Activated naive CD8-positive, alpha-beta T cell (primary cell): Measurements from ENCODE around the gene RYR2.

Experiments
- H3K27ac Mint-ChIP-seq: one replicate; pipeline ENCODE4 v1.8.0; 2021; ENCODE audit warnings: mixed read lengths
- H3K27me3 Mint-ChIP-seq: one replicate; pipeline ENCODE4 v1.8.0; 2021; ENCODE audit warnings: mixed read lengths
- H3K36me3 Mint-ChIP-seq: one replicate; pipeline ENCODE4 v1.8.0; 2021; ENCODE audit warnings: mixed read lengths
- H3K4me1 Mint-ChIP-seq: one replicate; pipeline ENCODE4 v1.8.0; 2021; ENCODE audit warnings: low read depth, mixed read lengths
- H3K4me3 Mint-ChIP-seq: one replicate; pipeline ENCODE4 v1.8.0; 2021; ENCODE audit warnings: mild to moderate bottlenecking, mixed read lengths
- H3K9me3 Mint-ChIP-seq: one replicate; pipeline ENCODE4 v1.8.0; 2021; ENCODE audit warnings: low read depth, mixed read lengths

Gene RYR2

GRCh38 chr1:237296861-237297260 lies 254.9 kb downstream of the RYR2 start:
- H3K9me3 Mint-ChIP-seq, result no peaks in the 10 kb centered on the region
- H3K27ac Mint-ChIP-seq, result no peak overlapping the region
- H3K36me3 Mint-ChIP-seq, result no peaks in the 10 kb centered on the region
- no peaks in the 10 kb centered on the region for H3K27me3 Mint-ChIP-seq
- no peak overlapping the region for H3K4me3 Mint-ChIP-seq
- no peaks in the 10 kb centered on the region for H3K4me1 Mint-ChIP-seq

- no peak overlapping the region for H3K4me3 Mint-ChIP-seq
- H3K36me3 Mint-ChIP-seq, result no peaks in the 10 kb centered on the region
- H3K9me3 Mint-ChIP-seq, result no peaks in the 10 kb centered on the region
- no peaks in the 10 kb centered on the region for H3K27me3 Mint-ChIP-seq
- H3K27ac Mint-ChIP-seq, result no peak overlapping the region
- H3K4me1 Mint-ChIP-seq, result no peaks in the 10 kb centered on the region
Measured at GRCh38 chr1:237300642-237301041, 258.7 kb downstream of the RYR2 start.

- Mint-ChIP-seq H3K9me3 (no peaks in the 10 kb centered on the region), H3K4me1 (no peaks in the 10 kb centered on the region), H3K36me3 (no peaks in the 10 kb centered on the region), H3K27me3 (no peaks in the 10 kb centered on the region), H3K4me3 (no peak overlapping the region), H3K27ac (no peak overlapping the region)
Measured at GRCh38 chr1:237303929-237304328, 261.9 kb downstream of the RYR2 start.

- Mint-ChIP-seq H3K27ac (no peak overlapping the region), H3K9me3 (no peaks in the 10 kb centered on the region)
Measured at GRCh38 chr1:237306726-237307125, 264.7 kb downstream of the RYR2 start.

GRCh38 chr1:237309595-237310118 lies 267.7 kb downstream of the RYR2 start:
- no peaks in the 10 kb centered on the region for H3K9me3 Mint-ChIP-seq
- no peak overlapping the region for H3K4me3 Mint-ChIP-seq
- no peak overlapping the region for H3K27ac Mint-ChIP-seq
- no peaks in the 10 kb centered on the region for H3K36me3 Mint-ChIP-seq
- H3K4me1 Mint-ChIP-seq, result no peaks in the 10 kb centered on the region
- no peaks in the 10 kb centered on the region for H3K27me3 Mint-ChIP-seq

More at GRCh38 chr1:237306726-237307125, 264.7 kb downstream of the RYR2 start:
- no peaks in the 10 kb centered on the region for H3K36me3 Mint-ChIP-seq
- H3K4me1 Mint-ChIP-seq, result no peaks in the 10 kb centered on the region
- H3K27me3 Mint-ChIP-seq, result no peaks in the 10 kb centered on the region
- H3K4me3 Mint-ChIP-seq, result no peak overlapping the region

GRCh38 chr1:237316352-237316751 lies 274.4 kb downstream of the RYR2 start:
- H3K36me3 Mint-ChIP-seq, result no peaks in the 10 kb centered on the region
- no peaks in the 10 kb centered on the region for H3K9me3 Mint-ChIP-seq
- no peaks in the 10 kb centered on the region for H3K4me1 Mint-ChIP-seq
- H3K27ac Mint-ChIP-seq, result no peak overlapping the region
- H3K27me3 Mint-ChIP-seq, result no peaks in the 10 kb centered on the region
- H3K4me3 Mint-ChIP-seq, result no peak overlapping the region

- peaks cover 4% of the 10 kb centered on the region for H3K27me3 Mint-ChIP-seq
- H3K27ac Mint-ChIP-seq, result no peak overlapping the region
Measured at GRCh38 chr1:237318748-237319147, 276.8 kb downstream of the RYR2 start.

GRCh38 chr1:237320890-237321289 lies 278.9 kb downstream of the RYR2 start:
- Mint-ChIP-seq H3K4me1 (no peaks in the 10 kb centered on the region), H3K4me3 (no peak overlapping the region), H3K27ac (no peak overlapping the region), H3K27me3 (peaks cover 4% of the 10 kb centered on the region), H3K36me3 (no peaks in the 10 kb centered on the region), H3K9me3 (no peaks in the 10 kb centered on the region)

More at GRCh38 chr1:237318748-237319147, 276.8 kb downstream of the RYR2 start:
- no peaks in the 10 kb centered on the region for H3K9me3 Mint-ChIP-seq
- no peak overlapping the region for H3K4me3 Mint-ChIP-seq
- H3K4me1 Mint-ChIP-seq, result no peaks in the 10 kb centered on the region
- no peaks in the 10 kb centered on the region for H3K36me3 Mint-ChIP-seq

- H3K4me1 Mint-ChIP-seq, result no peaks in the 10 kb centered on the region
- no peak overlapping the region for H3K4me3 Mint-ChIP-seq
- peaks cover 6% of the 10 kb centered on the region for H3K27me3 Mint-ChIP-seq
- H3K27ac Mint-ChIP-seq, result no peak overlapping the region
- no peaks in the 10 kb centered on the region for H3K9me3 Mint-ChIP-seq
- no peaks in the 10 kb centered on the region for H3K36me3 Mint-ChIP-seq
Measured at GRCh38 chr1:237324226-237324625, 282.2 kb downstream of the RYR2 start.

- H3K4me1 Mint-ChIP-seq, result no peaks in the 10 kb centered on the region
- H3K9me3 Mint-ChIP-seq, result no peaks in the 10 kb centered on the region
- H3K27me3 Mint-ChIP-seq, result peaks cover 6% of the 10 kb centered on the region
Measured at GRCh38 chr1:237327061-237327460, 285.1 kb downstream of the RYR2 start.

GRCh38 chr1:237340892-237341291 lies 298.9 kb downstream of the RYR2 start:
- H3K4me3 Mint-ChIP-seq, result no peak overlapping the region
- H3K27ac Mint-ChIP-seq, result no peak overlapping the region
- no peaks in the 10 kb centered on the region for H3K9me3 Mint-ChIP-seq
- no peaks in the 10 kb centered on the region for H3K4me1 Mint-ChIP-seq
- peaks cover 2% of the 10 kb centered on the region for H3K27me3 Mint-ChIP-seq
- no peaks in the 10 kb centered on the region for H3K36me3 Mint-ChIP-seq

More at GRCh38 chr1:237327061-237327460, 285.1 kb downstream of the RYR2 start:
- no peak overlapping the region for H3K4me3 Mint-ChIP-seq
- no peak overlapping the region for H3K27ac Mint-ChIP-seq
- H3K36me3 Mint-ChIP-seq, result no peaks in the 10 kb centered on the region

- H3K4me3 Mint-ChIP-seq, result no peak overlapping the region
- no peaks in the 10 kb centered on the region for H3K4me1 Mint-ChIP-seq
- H3K27me3 Mint-ChIP-seq, result peaks cover 2% of the 10 kb centered on the region
- no peaks in the 10 kb centered on the region for H3K9me3 Mint-ChIP-seq
- no peaks in the 10 kb centered on the region for H3K36me3 Mint-ChIP-seq
- no peak overlapping the region for H3K27ac Mint-ChIP-seq
Measured at GRCh38 chr1:237341391-237341790, 299.4 kb downstream of the RYR2 start.

GRCh38 chr1:237342730-237343129 lies 300.7 kb downstream of the RYR2 start:
- no peaks in the 10 kb centered on the region for H3K9me3 Mint-ChIP-seq
- H3K27ac Mint-ChIP-seq, result no peak overlapping the region
- H3K4me3 Mint-ChIP-seq, result no peak overlapping the region
- peaks cover 2% of the 10 kb centered on the region for H3K27me3 Mint-ChIP-seq
- H3K4me1 Mint-ChIP-seq, result no peaks in the 10 kb centered on the region
- H3K36me3 Mint-ChIP-seq, result no peaks in the 10 kb centered on the region

- Mint-ChIP-seq H3K4me3 (no peak overlapping the region), H3K27ac (no peak overlapping the region), H3K27me3 (peaks cover 5% of the 10 kb centered on the region), H3K4me1 (no peaks in the 10 kb centered on the region), H3K9me3 (no peaks in the 10 kb centered on the region), H3K36me3 (no peaks in the 10 kb centered on the region)
Measured at GRCh38 chr1:237352747-237353146, 310.8 kb downstream of the RYR2 start.

GRCh38 chr1:237353918-237354317 lies 311.9 kb downstream of the RYR2 start:
- Mint-ChIP-seq H3K27me3 (peaks cover 2% of the 10 kb centered on the region), H3K27ac (no peak overlapping the region), H3K36me3 (no peaks in the 10 kb centered on the region), H3K4me3 (no peak overlapping the region), H3K9me3 (no peaks in the 10 kb centered on the region), H3K4me1 (no peaks in the 10 kb centered on the region)

GRCh38 chr1:237355022-237355421 lies 313.0 kb downstream of the RYR2 start:
- Mint-ChIP-seq H3K27ac (no peak overlapping the region), H3K36me3 (no peaks in the 10 kb centered on the region), H3K27me3 (no peaks in the 10 kb centered on the region), H3K4me3 (no peak overlapping the region), H3K9me3 (no peaks in the 10 kb centered on the region), H3K4me1 (no peaks in the 10 kb centered on the region)
